HEK293 (cell line): ENCODE results near the gene CEACAM4.

ENCODE experiments used
- CTCF ChIA-PET: fragments of 350-600 bp; formaldehyde crosslinking; extraction: SDS; loops from one replicate; lab custom pipeline; 2021; ENCODE audit warnings: antibody characterized with exemption; lab: Yijun Ruan, JAX
- POLR2A ChIA-PET: fragments of 300-600 bp; formaldehyde crosslinking; extraction: SDS; loops from one replicate; lab custom pipeline; 2020; ENCODE audit warnings: antibody characterized with exemption, inconsistent platforms; lab: Yijun Ruan, JAX
- H3K27ac ChIP-seq: fragments of 200-500 bp; sonication (Bioruptor generic); 2 replicates; pipeline ENCODE4 v1.5.1; 2014; ENCODE audit warnings: low read depth, low read length, control low read depth, inconsistent platforms; ENCODE audit errors: extremely low read depth
- H3K36me3 ChIP-seq, 2 experiments: fragments of 200-500 bp in 1 of 2; sonication (Bioruptor generic) in 1 of 2; 1 replicate in 1 of 2; 2 replicates in 1 of 2; pipeline ENCODE4 v1.5.1; 2014 to 2017; ENCODE audit warnings: inconsistent platforms in 2 of 2, low read length in 2 of 2; ENCODE audit not compliant: control insufficient read depth in 2 of 2, insufficient read depth in 1 of 2
- H3K4me1 ChIP-seq: fragments of 200-500 bp; sonication (Bioruptor generic); 2 replicates; pipeline ENCODE4 v1.5.1; 2014; ENCODE audit warnings: mild to moderate bottlenecking, low read length, inconsistent platforms; ENCODE audit not compliant: control insufficient read depth, insufficient read depth
- H3K4me3 ChIP-seq: 2 replicates; pipeline ENCODE4 v1.5.1; 2011; ENCODE audit warnings: low read depth, mild to moderate bottlenecking, control low read depth, low read length, moderate library complexity
- H3K9me3 ChIP-seq: fragments of 200-500 bp; sonication (Bioruptor generic); 2 replicates; pipeline ENCODE4 v1.5.1; 2014; ENCODE audit warnings: low read depth, low read length, inconsistent platforms; ENCODE audit not compliant: control insufficient read depth, insufficient read depth
- HOXA7 ChIP-seq: sonication (generic); formaldehyde crosslinking; IDR thresholded peaks from 2 replicates; pipeline ENCODE4 v1.8.1; 2022; ENCODE audit warnings: missing genetic modification reagents, borderline replicate concordance
- KLF16 ChIP-seq: fragments of 450-650 bp; formaldehyde crosslinking; IDR thresholded peaks from 2 replicates; pipeline ENCODE4 v1.5.1; 2017; ENCODE audit warnings: missing biosample characterization, missing genetic modification characterization
- PRDM1 ChIP-seq: fragments of 450-650 bp; formaldehyde crosslinking; IDR thresholded peaks from 2 replicates; pipeline ENCODE4; 2016; ENCODE audit warnings: missing biosample characterization, missing genetic modification characterization
- SALL2 ChIP-seq: fragments of 450-650 bp; formaldehyde crosslinking; IDR thresholded peaks from 2 replicates; pipeline ENCODE4 v1.5.0; 2017; ENCODE audit warnings: missing biosample characterization, mild to moderate bottlenecking, missing genetic modification characterization, borderline replicate concordance
- ZBTB21 ChIP-seq: fragments of 450-650 bp; formaldehyde crosslinking; IDR thresholded peaks from 2 replicates; pipeline ENCODE4 v1.5.1; 2017; ENCODE audit warnings: missing biosample characterization, missing genetic modification characterization
- ZBTB6 ChIP-seq: fragments of 450-650 bp; formaldehyde crosslinking; IDR thresholded peaks from 2 replicates; pipeline ENCODE4 v1.5.1; 2017; ENCODE audit warnings: missing biosample characterization, missing genetic modification characterization
- ZNF146 ChIP-seq: fragments of 450-650 bp; formaldehyde crosslinking; IDR thresholded peaks from 2 replicates; pipeline ENCODE4 v1.5.1; 2016; ENCODE audit warnings: missing biosample characterization, missing genetic modification characterization
- ZNF184 ChIP-seq: fragments of 450-650 bp; IDR thresholded peaks from 2 replicates; pipeline ENCODE4 v1.5.1; 2018; ENCODE audit warnings: missing biosample characterization, mild to moderate bottlenecking, missing genetic modification characterization
- ZNF302 ChIP-seq: fragments of 450-650 bp; formaldehyde crosslinking; IDR thresholded peaks from 2 replicates; pipeline ENCODE4 v1.5.1; 2016; ENCODE audit warnings: missing biosample characterization, missing genetic modification characterization, low read depth
- ZNF311 ChIP-seq: fragments of 450-650 bp; formaldehyde crosslinking; IDR thresholded peaks from 2 replicates; pipeline ENCODE4 v1.5.1; 2017; ENCODE audit warnings: missing biosample characterization, missing genetic modification characterization, borderline replicate concordance
- ZNF350 ChIP-seq: fragments of 450-650 bp; formaldehyde crosslinking; IDR thresholded peaks from 2 replicates; pipeline ENCODE4 v1.5.0; 2017; ENCODE audit warnings: missing biosample characterization, mild to moderate bottlenecking, missing genetic modification characterization
- ZNF394 ChIP-seq: fragments of 450-650 bp; formaldehyde crosslinking; IDR thresholded peaks from 2 replicates; pipeline ENCODE4 v1.5.1; 2016; ENCODE audit warnings: missing biosample characterization, missing genetic modification characterization, mild to moderate bottlenecking, moderate library complexity, borderline replicate concordance
- ZNF48 ChIP-seq: fragments of 450-650 bp; formaldehyde crosslinking; IDR thresholded peaks from 2 replicates; pipeline ENCODE4 v1.5.1; 2016; ENCODE audit warnings: missing biosample characterization, missing genetic modification characterization
- ZNF549 ChIP-seq: fragments of 450-650 bp; IDR thresholded peaks from 2 replicates; pipeline ENCODE4 v1.5.1; 2018; ENCODE audit warnings: missing biosample characterization, missing genetic modification characterization, mild to moderate bottlenecking, inconsistent platforms, moderate library complexity
- TF ChIP-seq, protein P1 (sequence below): fragments of 450-650 bp; formaldehyde crosslinking; IDR thresholded peaks from 2 replicates; pipeline ENCODE4 v1.5.1; 2016; ENCODE audit warnings: missing biosample characterization, missing genetic modification characterization
- TF ChIP-seq, protein P2 (sequence below): fragments of 450-650 bp; formaldehyde crosslinking; IDR thresholded peaks from 2 replicates; pipeline ENCODE4 v1.5.1; 2017; ENCODE audit warnings: missing biosample characterization, mild to moderate bottlenecking, missing genetic modification characterization, moderate library complexity
- TF ChIP-seq, protein P3 (sequence below): fragments of 450-650 bp; formaldehyde crosslinking; conservative IDR thresholded peaks from 2 replicates; pipeline ENCODE4 v1.5.1; 2016; ENCODE audit warnings: low read depth, missing biosample characterization, missing genetic modification characterization
- TF ChIP-seq, protein P4 (sequence below): fragments of 450-650 bp; formaldehyde crosslinking; IDR thresholded peaks from 2 replicates; pipeline ENCODE4 v1.5.1; 2016; ENCODE audit warnings: missing biosample characterization, missing genetic modification characterization, borderline replicate concordance

CEACAM4 gene

DNA sequence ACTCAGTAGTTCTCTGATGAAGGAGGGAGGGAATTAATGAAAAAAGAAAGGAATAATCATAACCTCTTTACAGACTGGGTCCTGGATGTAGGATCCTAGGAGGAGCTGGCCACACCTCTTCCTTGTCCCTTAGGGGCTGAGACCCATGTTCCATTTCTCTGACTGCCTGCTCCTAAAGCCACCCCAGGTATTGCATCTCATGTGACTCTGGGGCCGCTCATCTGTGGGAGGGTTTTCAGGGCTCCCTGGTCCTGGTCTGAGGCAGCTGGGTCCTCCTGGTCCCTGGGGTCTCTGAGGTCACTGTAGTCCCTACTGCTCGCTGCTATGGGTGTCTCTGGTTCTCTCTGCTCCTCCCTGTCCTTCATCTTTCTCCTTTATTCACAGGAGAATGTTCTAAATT, 48.0 kb downstream of the CEACAM4 start (continued):
- TF ChIP-seq HOXA7 (CRISPR knock-in tag) (no peak), ZBTB6 (no peak), ZNF184 (tag by site-specific recombination) (no peak), ZNF48 (no peak), ZBTB21 (tag by site-specific recombination) (no peak), KLF16 (tag by site-specific recombination) (no peak), ZNF394 (tag by site-specific recombination) (no peak)
- TF ChIP-seq, all 188 proteins: peak for 0

- Histone ChIP-seq H3K36me3 (no peaks in the 10 kb centered on the region), H3K4me3 (no peak overlapping the region), H3K27ac (no peak overlapping the region), H3K9me3 (no peaks in the 10 kb centered on the region; the same call in 1 of the 2 replicates), H3K4me1 (no peaks in the 10 kb centered on the region)
- TF ChIP-seq SALL2 (tag by site-specific recombination) (no peak), ZNF146 (tag by site-specific recombination) (no peak)
- TF ChIP-seq, protein P1, sequence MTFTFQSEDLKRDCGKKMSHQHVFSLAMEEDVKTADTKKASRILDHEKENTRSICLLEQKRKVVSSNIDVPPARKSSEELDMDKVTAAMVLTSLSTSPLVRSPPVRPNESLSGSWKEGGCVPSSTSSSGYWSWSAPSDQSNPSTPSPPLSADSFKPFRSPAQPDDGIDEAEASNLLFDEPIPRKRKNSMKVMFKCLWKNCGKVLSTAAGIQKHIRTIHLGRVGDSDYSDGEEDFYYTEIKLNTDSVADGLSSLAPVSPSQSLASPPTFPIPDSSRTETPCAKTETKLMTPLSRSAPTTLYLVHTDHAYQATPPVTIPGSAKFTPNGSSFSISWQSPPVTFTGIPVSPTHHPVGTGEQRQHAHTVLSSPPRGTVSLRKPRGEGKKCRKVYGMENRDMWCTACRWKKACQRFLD, result no peak
- ChIA-PET POLR2A (no interaction called here), CTCF (interaction anchor here (0.6 to 6.9 kb wide), 8 partner anchors 8 to 352 kb away, joined by 3 to 38 read pairs (median 5); no protein-coding TSS in a partner anchor)
These were observed 49.0 kb downstream of the CEACAM4 start for GRCh38 chr19:41577833-41578232.

GRCh38 chr19:41577144-41577830, 49.6 kb downstream of the CEACAM4 start:
- TF ChIP-seq ZNF549 (tag by site-specific recombination), result no peak
- TF ChIP-seq, protein P2, sequence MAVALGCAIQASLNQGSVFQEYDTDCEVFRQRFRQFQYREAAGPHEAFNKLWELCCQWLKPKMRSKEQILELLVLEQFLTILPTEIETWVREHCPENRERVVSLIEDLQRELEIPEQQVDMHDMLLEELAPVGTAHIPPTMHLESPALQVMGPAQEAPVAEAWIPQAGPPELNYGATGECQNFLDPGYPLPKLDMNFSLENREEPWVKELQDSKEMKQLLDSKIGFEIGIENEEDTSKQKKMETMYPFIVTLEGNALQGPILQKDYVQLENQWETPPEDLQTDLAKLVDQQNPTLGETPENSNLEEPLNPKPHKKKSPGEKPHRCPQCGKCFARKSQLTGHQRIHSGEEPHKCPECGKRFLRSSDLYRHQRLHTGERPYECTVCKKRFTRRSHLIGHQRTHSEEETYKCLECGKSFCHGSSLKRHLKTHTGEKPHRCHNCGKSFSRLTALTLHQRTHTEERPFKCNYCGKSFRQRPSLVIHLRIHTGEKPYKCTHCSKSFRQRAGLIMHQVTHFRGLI (tag by site-specific recombination), result peak; percentile 70
- TF ChIP-seq ZNF311, result no peak
- H3K9me3 ChIP-seq, result no peaks in the 10 kb centered on the region; the same call in 1 of the 2 replicates
- CTCF ChIA-PET, result interaction anchor here (0.6 to 2.6 kb wide), 4 partner anchors 14 to 353 kb away, joined by 3 to 14 read pairs (median 6); no protein-coding TSS in a partner anchor
- no peaks in the 10 kb centered on the region for H3K4me1 ChIP-seq
- POLR2A ChIA-PET, result no interaction called here
- no peak overlapping the region for H3K27ac ChIP-seq
- H3K36me3 ChIP-seq, result no peaks in the 10 kb centered on the region
- H3K4me3 ChIP-seq, result no peak overlapping the region

- Histone ChIP-seq H3K9me3 (no peaks in the 10 kb centered on the region; the same call in none of the 2 replicates), H3K4me3 (no peak within 1 kb of the TSS), H3K27ac (no peak within 1 kb of the TSS), H3K36me3 (no peaks in the 10 kb centered on the region), H3K4me1 (no peaks in the 10 kb centered on the region)
- ChIA-PET POLR2A (no interaction called here), CTCF (interaction anchor here (0.6 to 9.3 kb wide), 10 partner anchors 12 to 703 kb away, joined by 3 to 138 read pairs (median 4); no protein-coding TSS in a partner anchor)
- TF ChIP-seq ZNF302 (tag by site-specific recombination) (no peak), ZNF350 (tag by site-specific recombination) (no peak), PRDM1 (tag by site-specific recombination) (no peak)
- TF ChIP-seq, protein P3, sequence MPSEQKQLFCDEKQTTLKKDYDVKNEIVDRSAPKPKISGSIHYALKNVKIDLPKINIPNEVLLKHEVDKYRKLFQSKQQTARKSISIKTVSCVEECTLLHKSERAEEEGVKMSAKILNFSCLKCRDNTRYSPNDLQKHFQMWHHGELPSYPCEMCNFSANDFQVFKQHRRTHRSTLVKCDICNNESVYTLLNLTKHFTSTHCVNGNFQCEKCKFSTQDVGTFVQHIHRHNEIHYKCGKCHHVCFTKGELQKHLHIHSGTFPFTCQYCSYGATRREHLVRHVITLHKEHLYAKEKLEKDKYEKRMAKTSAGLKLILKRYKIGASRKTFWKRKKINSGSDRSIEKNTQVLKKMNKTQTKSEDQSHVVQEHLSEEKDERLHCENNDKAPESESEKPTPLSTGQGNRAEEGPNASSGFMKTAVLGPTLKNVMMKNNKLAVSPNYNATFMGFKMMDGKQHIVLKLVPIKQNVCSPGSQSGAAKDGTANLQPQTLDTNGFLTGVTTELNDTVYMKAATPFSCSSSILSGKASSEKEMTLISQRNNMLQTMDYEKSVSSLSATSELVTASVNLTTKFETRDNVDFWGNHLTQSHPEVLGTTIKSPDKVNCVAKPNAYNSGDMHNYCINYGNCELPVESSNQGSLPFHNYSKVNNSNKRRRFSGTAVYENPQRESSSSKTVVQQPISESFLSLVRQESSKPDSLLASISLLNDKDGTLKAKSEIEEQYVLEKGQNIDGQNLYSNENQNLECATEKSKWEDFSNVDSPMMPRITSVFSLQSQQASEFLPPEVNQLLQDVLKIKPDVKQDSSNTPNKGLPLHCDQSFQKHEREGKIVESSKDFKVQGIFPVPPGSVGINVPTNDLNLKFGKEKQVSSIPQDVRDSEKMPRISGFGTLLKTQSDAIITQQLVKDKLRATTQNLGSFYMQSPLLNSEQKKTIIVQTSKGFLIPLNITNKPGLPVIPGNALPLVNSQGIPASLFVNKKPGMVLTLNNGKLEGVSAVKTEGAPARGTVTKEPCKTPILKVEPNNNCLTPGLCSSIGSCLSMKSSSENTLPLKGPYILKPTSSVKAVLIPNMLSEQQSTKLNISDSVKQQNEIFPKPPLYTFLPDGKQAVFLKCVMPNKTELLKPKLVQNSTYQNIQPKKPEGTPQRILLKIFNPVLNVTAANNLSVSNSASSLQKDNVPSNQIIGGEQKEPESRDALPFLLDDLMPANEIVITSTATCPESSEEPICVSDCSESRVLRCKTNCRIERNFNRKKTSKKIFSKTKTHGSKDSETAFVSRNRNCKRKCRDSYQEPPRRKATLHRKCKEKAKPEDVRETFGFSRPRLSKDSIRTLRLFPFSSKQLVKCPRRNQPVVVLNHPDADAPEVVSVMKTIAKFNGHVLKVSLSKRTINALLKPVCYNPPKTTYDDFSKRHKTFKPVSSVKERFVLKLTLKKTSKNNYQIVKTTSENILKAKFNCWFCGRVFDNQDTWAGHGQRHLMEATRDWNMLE, result no peak
- TF ChIP-seq, protein P4, sequence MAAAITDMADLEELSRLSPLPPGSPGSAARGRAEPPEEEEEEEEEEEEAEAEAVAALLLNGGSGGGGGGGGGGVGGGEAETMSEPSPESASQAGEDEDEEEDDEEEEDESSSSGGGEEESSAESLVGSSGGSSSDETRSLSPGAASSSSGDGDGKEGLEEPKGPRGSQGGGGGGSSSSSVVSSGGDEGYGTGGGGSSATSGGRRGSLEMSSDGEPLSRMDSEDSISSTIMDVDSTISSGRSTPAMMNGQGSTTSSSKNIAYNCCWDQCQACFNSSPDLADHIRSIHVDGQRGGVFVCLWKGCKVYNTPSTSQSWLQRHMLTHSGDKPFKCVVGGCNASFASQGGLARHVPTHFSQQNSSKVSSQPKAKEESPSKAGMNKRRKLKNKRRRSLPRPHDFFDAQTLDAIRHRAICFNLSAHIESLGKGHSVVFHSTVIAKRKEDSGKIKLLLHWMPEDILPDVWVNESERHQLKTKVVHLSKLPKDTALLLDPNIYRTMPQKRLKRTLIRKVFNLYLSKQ (tag by site-specific recombination), result no peak
These were observed 50.9 kb downstream of the CEACAM4 start, which contains the start of gene CEACAM21 for GRCh38 chr19:41575998-41576397. Gene CEACAM21 (plus strand): TSS chr19:41576166. CDS start chr19:41576275, 109 bp downstream.
